GM20000 (cell line): ENCODE data around the gene OR13H1.
"Not testable (repeated sequence)": the region's sequence is repeated elsewhere in the genome, so short reads cannot be mapped to it uniquely, and the experiment has no call there.

Experiments
- DNase-seq: peaks from one replicate; pipeline ENCODE4 v3.0.0; 2012; ENCODE audit warnings: low spot score
- CTCF ChIP-seq: IDR thresholded peaks from 2 replicates; pipeline ENCODE4 v1.5.1; 2012; ENCODE audit warnings: mild to moderate bottlenecking, control low read depth; ENCODE audit errors: extremely low read depth, missing control alignments

OR13H1 gene

GRCh38 chrX:131543774-131544173, at the start of gene OR13H1:
Gene OR13H1 (plus strand): TSS chrX:131544074. CDS start chrX:131544074, 0 bp downstream.
- no peak for TF ChIP-seq CTCF
- no peak for DNase-seq

- DNase-seq: not testable (repeated sequence)
Observed at GRCh38 chrX:131501556-131501955, 42.3 kb upstream of the OR13H1 start.

- no peak for TF ChIP-seq CTCF
Observed at GRCh38 chrX:131513159-131513914, 30.5 kb upstream of the OR13H1 start.

GRCh38 chrX:131521824-131522223, 22.1 kb upstream of the OR13H1 start:
- TF ChIP-seq CTCF: no peak

More at GRCh38 chrX:131513159-131513914, 30.5 kb upstream of the OR13H1 start:
- DNase-seq: no peak

GRCh38 chrX:131544218-131544617, 344 bp downstream of the OR13H1 start:
- no peak for TF ChIP-seq CTCF
- no peak for DNase-seq

More at GRCh38 chrX:131521824-131522223, 22.1 kb upstream of the OR13H1 start:
- no peak for DNase-seq

- TF ChIP-seq CTCF: no peak
- DNase-seq: no peak
Observed at GRCh38 chrX:131549011-131549410, 5.1 kb downstream of the OR13H1 start.

GRCh38 chrX:131552453-131552852, 8.6 kb downstream of the OR13H1 start:
- not testable (repeated sequence) for DNase-seq

- DNase-seq: no peak
- TF ChIP-seq CTCF: no peak
Observed at GRCh38 chrX:131558562-131558961, 14.7 kb downstream of the OR13H1 start.
